Prostate gland (tissue), 2 donors: ENCODE results near the gene SNAPC1. TPM values are rescaled to one million over a fixed set of nuclear protein-coding genes. Genes with fewer than 3 reads are reported as not detected.
"Not testable (repeated sequence)": the region's sequence is repeated elsewhere in the genome, so short reads cannot be mapped to it uniquely, and the experiment has no call there.

Experiments used
- DNase-seq: peaks from one replicate; pipeline ENCODE4 v3.0.0-alpha.2; 2019; ENCODE audit warnings: low spot score
- H3K27ac ChIP-seq, 2 donors: fragments of 200-600 bp; sonication (generic); 2 replicates each; pipeline ENCODE4 v1.5.1; 2017 to 2019
- H3K27me3 ChIP-seq: fragments of 200-600 bp; sonication (generic); replicated peaks from 2 replicates; pipeline ENCODE4 v1.5.1; 2019; ENCODE audit not compliant: insufficient read depth
- H3K36me3 ChIP-seq, 2 donors: fragments of 200-600 bp; sonication (generic); 1 replicate in 1 of 2; 2 replicates in 1 of 2; pipeline versions ENCODE4 v1.5.1 to v1.8.1; 2017 to 2019
- H3K4me1 ChIP-seq: fragments of 200-600 bp; sonication (generic); replicated peaks from 2 replicates; pipeline ENCODE4 v1.5.1; 2019
- H3K4me3 ChIP-seq, 2 donors: fragments of 200-600 bp; sonication (generic); 2 replicates each; pipeline ENCODE4 v1.5.1; 2017 to 2019
- H3K9me3 ChIP-seq: fragments of 200-600 bp; sonication (generic); 2 replicates; pipeline ENCODE4 v1.5.1; 2017
- CTCF ChIP-seq, 4 experiments: fragments of 200-600 bp in 2 of 4; fragments of 450-650 bp in 2 of 4; sonication (generic) in 2 of 4; IDR thresholded peaks; 1 replicate in 3 of 4; 2 replicates in 1 of 4; pipeline ENCODE4 v1.5.1; 2016 to 2019; ENCODE audit warnings: antibody characterized with exemption in 4 of 4, mild to moderate bottlenecking in 2 of 4, moderate library complexity in 2 of 4
- POLR2A ChIP-seq: fragments of 450-650 bp; IDR thresholded peaks from one replicate; pipeline ENCODE4 v1.6.1; 2016; ENCODE audit warnings: antibody characterized with exemption, mild to moderate bottlenecking
- POLR2AphosphoS5 ChIP-seq: sonication (generic); formaldehyde crosslinking; IDR thresholded peaks from one replicate; pipeline ENCODE4 v1.6.1; 2017; ENCODE audit warnings: antibody characterized with exemption
- WGBS: methylation state at CpG from one replicate; pipeline ENCODE4 v1.1.5; 2018; 5-methylcytosine and 5-hydroxymethylcytosine counted together
- intact Hi-C: fragments of 100-400 bp; cut with DNase I; formaldehyde crosslinking; loops from one replicate; pipeline ENCODE4 v1.14.2; 2022
- total RNA-seq, 2 donors: library from RNA; depleted of rRNA; stranded (reverse); fragments of >200 nt; gene quantifications; one replicate each; pipeline ENCODE4 v1.1.0, GENCODE V29; 2016

The SNAPC1 gene
- total RNA-seq, 2 donors from 2014 or later: 10.2 to 10.7 TPM

GRCh38 chr14:61737915-61738314 is 24.3 kb upstream of the SNAPC1 start:
- intact Hi-C loops: no loop called here
- peaks cover 3 to 5% of the 10 kb centered on the region in 2 donors for H3K36me3 ChIP-seq

GRCh38 chr14:61739133-61739532 is 23.1 kb upstream of the SNAPC1 start:
- TF ChIP-seq POLR2AphosphoS5 (no peak), CTCF (IDR thresholded peaks at IDR 0.05) (no peak), POLR2A (no peak)
- H3K27me3 ChIP-seq: no peaks in the 10 kb centered on the region
- no peaks in the 10 kb centered on the region for H3K4me1 ChIP-seq
- no peak for DNase-seq
- intact Hi-C loops: no loop called here
- no peaks in the 10 kb centered on the region for H3K9me3 ChIP-seq
- peaks cover 3 to 5% of the 10 kb centered on the region in 2 donors for H3K36me3 ChIP-seq
- no peak overlapping the region for H3K4me3 ChIP-seq
- H3K27ac ChIP-seq: no peak overlapping the region

More at GRCh38 chr14:61737915-61738314, 24.3 kb upstream of the SNAPC1 start:
- H3K4me1 ChIP-seq: no peaks in the 10 kb centered on the region
- 92% methylated on average over 5 of the region's 5 CpGs for WGBS
- H3K4me3 ChIP-seq: no peak overlapping the region
- no peak overlapping the region for H3K27ac ChIP-seq
- DNase-seq: no peak
- TF ChIP-seq POLR2AphosphoS5: no peak
- TF ChIP-seq POLR2A: no peak
- no peak for TF ChIP-seq CTCF (IDR thresholded peaks at IDR 0.05)
- no peaks in the 10 kb centered on the region for H3K9me3 ChIP-seq
- no peaks in the 10 kb centered on the region for H3K27me3 ChIP-seq

GRCh38 chr14:61742371-61742770 is 19.8 kb upstream of the SNAPC1 start:
- Histone ChIP-seq H3K36me3 (peaks cover 3 to 5% of the 10 kb centered on the region in 2 donors), H3K27ac (no peak overlapping the region), H3K4me1 (no peaks in the 10 kb centered on the region), H3K4me3 (no peak overlapping the region), H3K27me3 (no peaks in the 10 kb centered on the region), H3K9me3 (no peaks in the 10 kb centered on the region)
- no peak for DNase-seq
- intact Hi-C loops: no loop called here
- no peak for TF ChIP-seq POLR2A
- no peak for TF ChIP-seq POLR2AphosphoS5
- TF ChIP-seq CTCF (IDR thresholded peaks at IDR 0.05): no peak
- 96% methylated on average over 6 of the region's 6 CpGs for WGBS

GRCh38 chr14:61744238-61744637 is 18.0 kb upstream of the SNAPC1 start:
- no peaks in the 10 kb centered on the region for H3K27me3 ChIP-seq
- no peaks in the 10 kb centered on the region for H3K9me3 ChIP-seq
- H3K4me1 ChIP-seq: no peaks in the 10 kb centered on the region
- no peak for TF ChIP-seq POLR2AphosphoS5
- TF ChIP-seq POLR2A: no peak
- TF ChIP-seq CTCF (IDR thresholded peaks at IDR 0.05): no peak
- no peak overlapping the region for H3K4me3 ChIP-seq
- H3K27ac ChIP-seq: no peak overlapping the region
- peaks cover 0 to 5% of the 10 kb centered on the region in 2 donors for H3K36me3 ChIP-seq
- intact Hi-C loops: no loop called here
- DNase-seq: no peak
- 95% methylated on average over 5 of the region's 5 CpGs for WGBS

GRCh38 chr14:61746346-61746745 is 15.9 kb upstream of the SNAPC1 start:
- H3K27ac ChIP-seq, H3K4me3 ChIP-seq, intact Hi-C loops, DNase-seq, H3K36me3 ChIP-seq, H3K4me1 ChIP-seq, H3K27me3 ChIP-seq, H3K9me3 ChIP-seq: not testable (repeated sequence)
- 97% methylated on average over 3 of the region's 3 CpGs for WGBS
